PC-9 (cell line): ENCODE measurements around the gene GSC2.

ENCODE experiments used
- CTCF ChIP-seq: fragments of 200-600 bp; sonication (generic); conservative IDR thresholded peaks from 2 replicates; pipeline ENCODE4 v1.6.1; 2017; ENCODE audit warnings: mixed run types, antibody characterized with exemption, mild to moderate bottlenecking, moderate library complexity
- EZH2 ChIP-seq: fragments of 200-600 bp; sonication (generic); IDR thresholded peaks from 2 replicates; pipeline ENCODE4 v1.8.0; 2017; ENCODE audit warnings: antibody characterized with exemption, low read depth

- TF ChIP-seq CTCF (no peak), EZH2 (no peak)
These were observed 827 bp downstream of the GSC2 start for GRCh38 chr22:19149047-19149883.
